GM19467 (cell line): ENCODE results near the gene C1D.

Experiments used
- ATAC-seq: cut with Tn5 transposase; IDR thresholded peaks from one replicate; pipeline ENCODE4 v1.9.1; 2021; ENCODE audit warnings: mild to moderate bottlenecking, moderate library complexity; ENCODE audit not compliant: unreplicated experiment

C1D gene

GRCh38 chr2:68059784-68060525 lies 2.8 kb downstream of the C1D start:
- ATAC-seq = no peak

DNA sequence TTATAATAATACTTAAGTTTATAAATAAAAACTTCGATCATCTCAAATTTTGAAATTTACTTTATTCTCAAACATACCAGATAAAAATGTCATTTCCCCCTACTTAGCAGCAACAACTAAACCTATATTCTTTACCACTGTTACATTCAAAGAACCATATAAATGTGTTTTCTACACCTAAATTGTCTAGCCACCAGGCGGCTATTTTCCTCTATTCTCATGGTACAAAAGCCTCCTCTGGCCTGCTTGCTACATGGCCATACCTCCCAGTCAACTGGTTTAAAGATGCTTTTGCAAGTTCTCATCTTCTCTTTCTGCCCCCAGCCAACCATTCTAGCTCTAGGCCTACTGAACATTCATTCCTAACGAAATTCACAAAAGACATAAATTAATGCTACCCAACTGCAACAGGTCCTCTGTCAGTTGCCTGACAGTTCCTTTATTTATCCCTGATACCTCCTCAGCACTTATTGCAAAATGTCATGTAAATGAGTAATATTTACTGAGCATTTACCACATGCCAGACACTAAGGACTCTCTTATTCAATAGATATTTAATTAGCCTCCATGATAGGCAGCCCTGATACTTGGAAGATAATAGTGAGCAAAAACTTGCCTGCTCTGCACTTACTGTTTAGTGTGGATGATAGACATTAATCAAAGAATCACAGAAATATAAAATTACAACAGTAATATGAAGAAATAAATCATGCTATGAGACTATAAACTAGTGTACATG lies 5.0 kb downstream of the C1D start:
- no peak for ATAC-seq

- ATAC-seq = no peak
Measured at GRCh38 chr2:68052717-68053422, 9.9 kb downstream of the C1D start.

DNA sequence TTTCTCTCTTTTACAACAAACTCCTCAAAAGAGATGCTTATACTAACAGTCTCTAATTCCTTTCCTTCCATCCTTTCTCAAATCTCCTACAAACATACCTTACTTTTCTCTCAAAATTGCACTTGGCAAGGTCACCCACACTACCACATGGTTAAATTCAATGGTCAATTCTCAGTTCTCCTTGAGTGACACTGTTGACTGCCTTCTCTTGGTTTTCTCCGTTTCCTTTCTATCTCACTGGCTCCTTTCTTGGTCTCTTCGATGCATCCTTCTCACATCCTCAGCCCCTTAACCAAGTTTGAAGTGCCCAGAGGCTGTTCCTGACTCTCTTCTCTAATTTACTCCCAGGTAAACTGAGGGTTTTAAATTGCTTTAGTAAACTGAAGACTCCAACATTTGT lies 12.5 kb downstream of the C1D start:
- no peak for ATAC-seq

GRCh38 chr2:68046642-68047240 lies 16.1 kb downstream of the C1D start:
- no peak for ATAC-seq

DNA sequence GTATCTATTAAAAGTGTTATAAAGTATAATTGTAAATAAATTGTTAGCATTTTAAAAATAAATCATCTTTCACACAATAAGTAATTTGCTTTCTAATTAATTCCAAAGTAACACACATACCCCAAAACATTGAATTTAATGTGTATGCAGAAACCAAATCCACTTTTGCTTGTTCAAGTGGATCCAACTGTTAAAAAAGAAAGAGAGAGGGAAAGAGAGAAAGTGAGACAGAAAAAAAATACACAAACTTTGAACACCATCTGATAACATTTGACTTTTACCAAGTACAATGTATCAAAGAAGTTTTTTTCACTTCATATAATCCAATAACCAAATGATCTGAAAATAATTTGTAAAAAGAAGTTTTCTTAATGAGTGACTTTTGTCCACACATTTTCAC lies 16.6 kb downstream of the C1D start:
- no peak for ATAC-seq

DNA sequence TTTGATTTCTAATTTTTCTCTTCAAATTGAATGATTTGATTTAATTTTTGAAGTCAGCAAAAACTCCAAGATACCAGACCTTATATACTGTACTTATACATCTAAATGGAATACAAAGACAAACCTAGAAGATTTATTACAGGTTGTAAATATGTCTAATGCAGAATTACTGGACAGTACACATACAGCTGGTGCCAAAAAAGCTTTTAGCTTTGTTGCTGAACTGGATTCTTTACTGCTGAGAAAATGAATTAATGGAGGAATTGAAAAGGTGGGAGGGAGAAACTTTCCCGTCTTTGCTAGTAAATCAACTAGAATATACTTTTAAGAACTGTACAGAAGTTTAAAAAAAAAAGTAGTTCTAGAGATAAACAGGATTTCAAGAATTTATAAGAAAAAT lies 17.5 kb downstream of the C1D start:
- ATAC-seq = no peak

GRCh38 chr2:68044099-68044498 lies 18.7 kb downstream of the C1D start:
- no peak for ATAC-seq

- no peak for ATAC-seq
Measured at GRCh38 chr2:68043695-68044094, 19.1 kb downstream of the C1D start.

DNA sequence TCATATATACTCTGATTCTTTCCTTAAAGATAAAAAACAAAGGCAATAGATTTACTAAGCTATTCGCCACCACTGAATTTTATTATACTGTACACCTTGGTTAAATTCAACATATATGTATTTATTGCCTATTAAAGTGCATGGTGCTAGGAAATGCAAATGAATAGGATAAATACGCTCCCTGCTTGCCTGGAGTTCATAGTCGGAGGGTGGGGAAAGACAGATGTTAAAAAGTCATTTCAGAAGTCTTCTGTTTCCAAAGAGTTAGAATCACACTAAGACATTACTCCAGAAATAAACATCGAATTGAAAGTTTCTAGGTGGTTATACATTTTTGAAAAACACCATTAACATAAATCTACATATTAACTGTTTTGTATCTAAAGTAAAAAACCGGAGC lies 19.8 kb downstream of the C1D start:
- no peak for ATAC-seq

- no peak for ATAC-seq
Measured at GRCh38 chr2:68041704-68042245, 21.0 kb downstream of the C1D start.

GRCh38 chr2:68040078-68040477 lies 22.7 kb downstream of the C1D start:
- ATAC-seq = no peak

DNA sequence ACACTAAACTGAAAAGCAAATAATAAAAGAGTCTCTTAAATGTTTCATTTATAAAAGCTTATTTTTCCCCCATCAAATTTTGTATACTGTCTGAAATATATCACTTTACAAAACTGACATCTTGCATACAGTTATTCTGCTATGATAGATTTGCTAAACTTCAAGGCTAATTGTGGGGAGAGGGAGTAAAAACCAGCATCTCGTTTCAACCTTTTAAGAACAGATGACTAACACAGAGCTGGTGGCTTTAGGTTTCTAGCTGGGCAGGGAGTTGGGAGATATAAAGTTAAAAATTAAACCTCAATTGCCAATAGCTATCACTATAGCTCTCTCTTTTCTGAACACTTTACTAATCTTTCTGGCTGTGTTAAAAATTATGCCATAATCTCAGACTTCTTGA lies 23.5 kb downstream of the C1D start:
- ATAC-seq = no peak

DNA sequence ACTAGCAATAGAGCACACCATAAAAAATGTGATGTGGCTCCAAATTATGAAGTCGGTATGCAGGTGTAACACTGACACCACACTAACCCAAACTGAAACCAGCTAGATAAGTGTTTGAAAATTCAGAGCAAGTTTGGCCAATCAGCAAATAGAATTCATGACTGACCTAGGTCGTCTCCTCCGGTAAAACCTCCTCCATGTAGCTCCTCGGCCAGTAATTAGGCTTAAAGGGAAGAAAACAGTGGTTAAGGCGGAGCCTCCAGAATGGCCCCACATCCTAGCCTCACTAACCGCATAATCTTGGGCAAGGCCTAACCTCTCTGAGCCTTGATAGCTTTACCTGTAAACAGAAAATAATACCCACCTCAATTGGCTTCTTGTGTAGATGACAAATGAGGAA lies 30.1 kb downstream of the C1D start:
- ATAC-seq = no peak

GRCh38 chr2:68031542-68032160 lies 31.2 kb downstream of the C1D start:
- no peak for ATAC-seq

GRCh38 chr2:68031043-68031442 lies 31.8 kb downstream of the C1D start:
- ATAC-seq = no peak

DNA sequence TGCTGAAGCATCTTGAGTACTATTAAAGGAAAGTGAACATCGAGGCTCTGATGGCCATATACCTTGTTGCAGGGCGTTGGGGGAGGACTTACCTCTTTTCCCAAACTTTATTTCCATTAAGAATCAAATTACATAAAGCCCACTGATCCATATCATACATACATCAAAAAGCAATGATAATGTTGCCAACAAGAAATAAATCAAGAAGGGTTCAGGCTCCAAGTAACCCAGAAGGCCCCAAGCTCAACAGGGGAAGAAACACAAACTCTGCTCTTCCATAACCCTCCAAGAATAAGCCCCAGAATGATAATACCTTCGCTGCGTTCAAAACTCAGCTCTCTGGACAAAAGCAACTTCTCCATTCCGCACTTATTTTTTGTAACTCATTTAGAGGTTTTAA lies 32.3 kb downstream of the C1D start:
- ATAC-seq = no peak

GRCh38 chr2:68027959-68028358 lies 34.8 kb downstream of the C1D start:
- no peak for ATAC-seq

GRCh38 chr2:68024450-68024849 lies 38.4 kb downstream of the C1D start:
- no peak for ATAC-seq

- ATAC-seq = no peak
Measured at GRCh38 chr2:68023904-68024303, 38.9 kb downstream of the C1D start.

- ATAC-seq = no peak
Measured at GRCh38 chr2:68018727-68019126, 44.1 kb downstream of the C1D start.
